DOHH2 (cell line): Measurements from ENCODE around the gene LRRTM2.

Source experiments
- EZH2phosphoT487 ChIP-seq: fragments of 200-600 bp; sonication (generic); IDR thresholded peaks from 2 replicates; pipeline ENCODE4 v1.6.1; 2017; ENCODE audit warnings: borderline replicate concordance, mild to moderate bottlenecking, antibody characterized with exemption, low read length, moderate library complexity, mixed read lengths
- TF ChIP-seq, protein P1 (sequence below): fragments of 200-600 bp; sonication (generic); IDR thresholded peaks from one replicate; pipeline ENCODE4 v1.5.1; 2014; ENCODE audit warnings: antibody characterized with exemption, mild to moderate bottlenecking, low read depth, low read length; ENCODE audit not compliant: poor library complexity, severe bottlenecking

DNA sequence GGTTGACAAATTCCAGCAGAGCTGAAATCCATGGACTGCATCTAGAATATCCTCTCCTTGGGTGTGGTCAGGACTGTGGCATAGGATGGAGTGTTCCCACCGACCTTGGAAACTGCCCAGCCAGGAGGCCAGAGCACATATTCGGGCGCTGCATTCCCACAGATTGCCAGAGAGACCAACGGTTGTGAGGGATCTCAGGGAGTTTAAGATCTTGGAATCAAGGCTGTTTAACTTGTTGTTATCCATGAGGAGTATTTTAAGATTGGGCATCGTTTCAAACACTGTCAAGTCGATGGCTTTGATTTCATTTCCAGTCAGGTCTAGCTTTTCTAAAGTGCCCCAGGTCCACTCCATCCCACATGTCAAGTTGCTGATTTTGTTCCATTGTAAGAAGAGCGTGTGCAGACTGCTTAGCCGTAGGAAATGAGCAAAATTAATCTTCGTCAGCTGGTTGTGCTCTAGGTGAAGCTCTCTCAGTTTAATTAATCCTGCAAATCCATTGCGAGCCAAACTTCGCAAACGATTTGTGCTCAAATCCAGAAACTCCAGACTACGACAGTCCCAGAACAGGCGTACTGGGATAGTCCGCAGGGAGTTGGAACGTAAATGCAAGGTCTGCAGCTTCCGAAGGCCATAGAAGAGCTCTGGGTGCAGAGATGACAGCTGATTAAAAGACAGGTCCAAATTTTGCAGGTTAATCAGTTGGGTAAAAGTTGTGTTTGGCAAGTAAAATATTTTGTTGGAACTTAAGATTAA, 1.5 kb downstream of the LRRTM2 start:
- TF ChIP-seq, protein P1, sequence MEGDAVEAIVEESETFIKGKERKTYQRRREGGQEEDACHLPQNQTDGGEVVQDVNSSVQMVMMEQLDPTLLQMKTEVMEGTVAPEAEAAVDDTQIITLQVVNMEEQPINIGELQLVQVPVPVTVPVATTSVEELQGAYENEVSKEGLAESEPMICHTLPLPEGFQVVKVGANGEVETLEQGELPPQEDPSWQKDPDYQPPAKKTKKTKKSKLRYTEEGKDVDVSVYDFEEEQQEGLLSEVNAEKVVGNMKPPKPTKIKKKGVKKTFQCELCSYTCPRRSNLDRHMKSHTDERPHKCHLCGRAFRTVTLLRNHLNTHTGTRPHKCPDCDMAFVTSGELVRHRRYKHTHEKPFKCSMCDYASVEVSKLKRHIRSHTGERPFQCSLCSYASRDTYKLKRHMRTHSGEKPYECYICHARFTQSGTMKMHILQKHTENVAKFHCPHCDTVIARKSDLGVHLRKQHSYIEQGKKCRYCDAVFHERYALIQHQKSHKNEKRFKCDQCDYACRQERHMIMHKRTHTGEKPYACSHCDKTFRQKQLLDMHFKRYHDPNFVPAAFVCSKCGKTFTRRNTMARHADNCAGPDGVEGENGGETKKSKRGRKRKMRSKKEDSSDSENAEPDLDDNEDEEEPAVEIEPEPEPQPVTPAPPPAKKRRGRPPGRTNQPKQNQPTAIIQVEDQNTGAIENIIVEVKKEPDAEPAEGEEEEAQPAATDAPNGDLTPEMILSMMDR, result no peak
- TF ChIP-seq EZH2phosphoT487, result no peak
